HG03159 (cell line): ENCODE measurements around the gene POGK.
"Not testable (repeated sequence)": the region's sequence is repeated elsewhere in the genome, so short reads cannot be mapped to it uniquely, and the experiment has no call there.

Experiments
- ATAC-seq: cut with Tn5 transposase; IDR thresholded peaks from one replicate; pipeline ENCODE4 v1.9.1; 2021; ENCODE audit warnings: mild to moderate bottlenecking, moderate library complexity; ENCODE audit not compliant: unreplicated experiment

Gene POGK

GRCh38 chr1:166855558-166855957, 16.3 kb downstream of the POGK start:
- ATAC-seq = no peak

DNA sequence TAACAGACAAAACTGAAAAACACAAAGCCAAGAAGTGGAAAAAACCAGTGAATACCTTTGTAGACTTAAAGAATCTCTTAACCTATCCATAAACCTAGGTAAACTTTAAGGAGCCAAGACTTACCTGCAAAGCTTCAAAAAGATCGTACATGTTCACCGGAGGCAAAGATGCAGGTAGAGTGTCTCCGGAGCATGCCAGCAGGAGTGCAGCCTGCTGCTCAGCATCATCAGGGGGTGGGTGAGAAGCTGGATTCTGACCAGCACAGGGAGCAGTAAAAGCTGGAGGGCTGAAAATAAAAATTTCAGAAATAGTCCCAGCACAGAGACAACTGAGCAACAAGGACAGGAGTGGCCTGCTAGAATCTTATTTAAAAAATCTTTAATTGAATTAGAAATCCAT, 18.7 kb downstream of the POGK start:
- ATAC-seq = no peak

- ATAC-seq = no peak
These were observed 19.6 kb downstream of the POGK start for GRCh38 chr1:166858726-166859419.

DNA sequence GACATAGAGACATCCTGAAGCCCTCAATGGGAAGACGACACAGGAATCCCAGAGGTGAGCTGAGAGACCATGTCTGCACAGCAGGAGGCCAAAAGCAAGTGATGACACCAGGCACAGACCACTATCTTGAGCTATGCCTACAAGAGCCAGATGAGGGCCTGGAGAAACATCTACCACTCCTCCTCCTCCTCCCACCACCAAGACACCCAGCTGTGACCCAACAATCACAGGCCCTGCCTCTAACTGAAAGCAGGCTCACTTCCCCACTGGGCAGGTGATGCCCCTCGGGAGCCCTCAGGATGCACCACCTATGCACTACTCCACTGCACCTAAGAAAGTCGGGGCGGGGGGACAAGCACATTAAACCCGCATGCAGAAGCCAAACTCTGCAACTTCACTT, 20.3 kb downstream of the POGK start:
- peak; percentile 62 for ATAC-seq

GRCh38 chr1:166865926-166866325, 26.7 kb downstream of the POGK start:
- no peak for ATAC-seq

GRCh38 chr1:166868639-166869038, 29.4 kb downstream of the POGK start:
- ATAC-seq = no peak

GRCh38 chr1:166869318-166870099, 30.2 kb downstream of the POGK start:
- ATAC-seq = no peak

DNA sequence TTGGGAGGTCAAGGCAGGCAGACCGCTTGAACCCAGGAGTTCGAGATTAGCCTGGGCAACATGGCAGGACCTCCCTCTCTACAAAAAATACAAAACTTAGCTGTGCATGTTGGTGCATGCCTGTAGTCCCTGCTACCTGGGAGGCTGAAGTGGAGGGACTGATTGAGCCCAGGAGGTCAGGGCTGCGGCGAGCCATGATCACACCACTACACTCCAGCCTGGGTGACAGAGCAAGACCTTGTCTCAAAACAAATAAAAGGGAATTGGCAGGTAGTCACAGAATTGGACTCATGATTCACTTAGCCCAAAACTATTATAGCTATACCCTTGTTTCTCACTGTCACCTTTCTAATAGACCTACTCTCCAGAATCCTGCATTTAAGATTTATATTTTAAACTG, 31.3 kb downstream of the POGK start:
- no peak for ATAC-seq

DNA sequence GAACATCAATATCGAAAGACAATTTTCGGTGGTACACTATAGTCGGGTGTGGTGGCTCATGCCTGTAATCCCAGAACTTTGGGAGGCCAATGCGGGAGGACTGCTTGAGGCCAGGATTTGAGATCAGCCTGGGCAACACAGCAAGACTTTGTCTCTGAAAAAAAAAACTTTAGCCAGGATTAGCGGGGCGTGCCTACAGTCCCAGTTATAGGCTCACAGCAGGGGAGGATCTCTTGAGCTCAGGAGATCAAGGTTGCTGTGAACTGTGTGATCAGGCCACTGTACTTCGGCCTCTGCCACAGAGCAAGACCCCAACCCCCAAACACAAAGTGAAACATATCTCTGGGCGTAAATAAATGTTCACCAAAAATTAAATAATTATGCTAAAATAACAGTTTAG, 35.2 kb downstream of the POGK start:
- no peak for ATAC-seq

GRCh38 chr1:166875302-166875733, 36.0 kb downstream of the POGK start:
- no peak for ATAC-seq

DNA sequence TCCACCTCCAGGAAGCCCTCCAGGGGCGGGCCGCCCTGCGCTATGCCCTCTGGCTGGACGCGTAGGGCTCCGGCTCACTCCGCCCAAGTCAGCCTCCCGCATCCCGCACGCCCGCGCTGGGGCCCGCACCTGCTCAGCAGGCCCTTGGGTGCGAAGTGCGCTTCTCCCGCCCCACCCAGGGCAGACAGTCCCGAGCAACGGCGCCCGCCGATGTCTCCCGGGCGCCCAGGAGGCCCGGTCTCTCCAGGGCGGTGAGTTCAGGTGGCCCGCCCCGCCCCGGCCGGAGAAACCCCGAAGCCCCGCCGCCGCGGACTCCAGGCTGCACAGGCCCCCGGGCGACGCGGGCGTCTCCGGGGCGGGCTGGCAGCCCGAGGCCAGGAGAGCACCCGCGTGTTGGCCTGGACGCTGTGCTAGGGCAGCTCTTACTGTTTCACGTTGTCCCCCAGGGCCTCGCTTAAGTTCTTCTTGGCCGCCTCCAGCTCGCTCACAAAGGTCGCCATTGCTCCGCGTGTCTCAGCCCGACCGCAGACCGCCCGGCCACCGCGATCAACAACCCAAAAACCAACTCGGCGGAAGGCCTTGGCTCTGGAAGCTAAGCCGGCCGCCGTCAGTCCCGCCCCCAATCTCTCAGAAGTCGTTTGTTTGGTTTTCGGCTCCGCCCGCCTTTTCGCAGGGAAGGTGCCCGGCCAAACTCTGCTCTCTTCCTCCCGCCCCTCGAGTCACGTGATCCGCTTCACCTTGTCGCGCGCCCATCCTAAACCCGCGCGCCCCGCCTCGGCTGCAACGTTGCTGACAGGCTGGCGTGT, 36.7 kb downstream of the POGK start, which contains the start of gene TADA1:
Gene TADA1, minus strand, starts transcription at position 531 of the 806 bp plus-strand sequence. Its CDS starts 31 bp downstream, at position 500.
- ATAC-seq = peak; percentile 88

GRCh38 chr1:166876540-166876838, 37.2 kb downstream of the POGK start:
- peak; percentile 1 for ATAC-seq

GRCh38 chr1:166878173-166878917, 39.1 kb downstream of the POGK start:
- ATAC-seq = not testable (repeated sequence)

DNA sequence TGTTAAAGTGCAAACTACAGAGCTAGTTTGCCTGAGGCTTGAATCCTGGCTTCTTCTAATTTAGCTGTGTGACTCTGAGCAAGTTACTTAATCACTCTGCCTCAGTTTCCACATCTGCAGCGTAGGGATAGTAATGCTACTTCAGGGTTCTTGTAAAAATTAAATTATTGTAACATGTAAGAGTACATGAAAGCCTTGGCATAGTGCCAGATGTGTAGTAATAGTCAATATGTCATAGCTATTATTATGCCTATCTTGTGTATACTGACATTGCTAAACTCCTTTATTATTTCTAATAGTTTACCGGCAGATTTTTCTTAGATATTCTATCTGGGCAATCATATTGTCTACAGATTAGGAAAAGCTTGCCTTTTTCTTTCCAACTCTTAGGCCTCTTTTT, 43.6 kb downstream of the POGK start:
- ATAC-seq = no peak

DNA sequence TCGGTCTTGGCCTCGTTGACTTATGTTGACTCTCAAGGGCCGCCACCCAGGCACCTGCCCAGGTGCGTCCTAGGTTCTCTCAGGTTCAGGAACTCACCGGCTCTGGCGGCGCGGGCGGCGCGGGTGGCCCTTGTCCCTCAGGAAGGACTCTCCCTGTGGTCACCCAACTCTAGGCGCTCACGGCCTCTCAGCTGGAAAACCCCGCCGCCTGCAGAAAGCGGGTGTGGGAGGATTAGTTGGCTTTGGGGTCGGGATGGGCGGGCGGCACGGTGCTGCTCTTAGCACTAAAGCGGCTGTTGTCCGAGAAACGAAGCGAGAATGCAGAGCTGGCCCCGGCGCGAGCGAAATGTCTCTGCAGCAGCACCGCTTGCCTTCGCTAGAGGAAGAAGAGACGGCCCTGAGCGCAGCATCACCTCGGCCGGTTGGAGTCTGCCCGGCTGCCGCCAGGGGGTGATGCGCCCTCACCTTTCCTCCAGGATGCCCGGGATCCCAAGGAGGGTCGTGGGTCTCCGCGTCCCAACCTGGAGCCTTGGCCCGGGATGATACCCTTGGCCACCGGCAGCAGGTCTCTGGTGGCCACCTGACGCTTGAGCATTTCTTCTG, 44.9 kb downstream of the POGK start:
- no peak for ATAC-seq

GRCh38 chr1:166884971-166885370, 45.7 kb downstream of the POGK start:
- ATAC-seq = no peak

DNA sequence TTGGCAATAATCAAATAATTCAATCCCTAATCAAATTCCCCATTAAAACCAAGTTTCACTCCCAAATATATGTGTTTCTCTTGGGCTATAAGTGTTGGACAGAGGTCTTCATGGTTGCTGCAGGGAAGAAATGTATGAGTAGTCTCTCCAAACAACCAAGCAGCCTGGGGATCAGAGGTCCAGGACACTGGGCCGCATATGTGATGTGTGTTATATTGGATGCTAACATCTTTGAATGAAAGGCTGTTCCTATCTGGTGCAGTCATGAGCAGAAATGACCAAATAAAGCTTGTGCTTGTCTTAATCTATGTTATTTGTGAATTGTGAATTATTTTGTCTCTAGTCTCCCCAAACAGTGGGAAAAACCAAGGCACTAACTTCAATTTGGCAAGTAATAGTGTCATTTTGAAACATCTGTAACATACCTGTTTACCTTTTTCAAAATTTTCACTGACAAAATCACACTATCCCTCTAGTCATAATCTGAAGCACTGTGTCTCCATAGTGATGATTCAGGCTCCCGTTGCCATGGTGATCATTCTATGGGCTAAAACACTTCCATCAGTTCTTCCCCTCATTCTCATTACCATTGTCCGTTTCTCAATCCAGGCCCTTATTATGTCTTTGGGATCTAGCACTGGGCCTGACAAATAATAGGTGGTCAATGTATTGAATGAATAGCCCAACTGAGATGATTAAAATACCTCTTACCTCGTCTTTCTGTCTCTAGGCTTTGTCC, 49.3 kb downstream of the POGK start:
- no peak for ATAC-seq

GRCh38 chr1:166889776-166890175, 50.5 kb downstream of the POGK start:
- ATAC-seq = no peak

DNA sequence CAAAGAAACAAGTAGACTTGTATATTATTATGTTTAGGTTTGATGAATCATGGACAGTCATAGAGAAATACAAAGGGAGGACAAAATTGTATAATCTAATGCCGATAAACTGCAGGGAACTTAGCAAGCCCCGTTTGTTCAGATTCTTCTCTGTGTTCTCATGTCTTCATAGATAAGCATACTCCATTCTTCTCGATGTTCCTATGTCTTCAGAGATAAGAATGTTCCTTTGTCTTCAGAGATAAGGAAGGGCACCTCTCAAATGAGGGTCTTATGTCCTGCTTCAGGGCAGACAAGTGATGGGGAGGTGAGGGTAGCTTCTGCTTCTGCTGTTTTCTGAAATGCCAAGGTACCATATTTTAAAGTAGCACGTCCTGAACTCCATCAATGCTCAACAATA, 56.5 kb downstream of the POGK start:
- no peak for ATAC-seq

GRCh38 chr1:166899769-166900168, 60.5 kb downstream of the POGK start:
- ATAC-seq = no peak
